ENCODE data around the gene GLTPD2. TPM values are rescaled to one million over a fixed set of nuclear protein-coding genes. Genes with fewer than 3 reads are reported as not detected.

GLTPD2 gene
- total and polyA plus RNA-seq, 10 of the 15 experiments (the other 5 are each of a cell fraction or from before 2014, with no cell fraction given), result 0.16 to 0.34 TPM; not detected in 8

DNA sequence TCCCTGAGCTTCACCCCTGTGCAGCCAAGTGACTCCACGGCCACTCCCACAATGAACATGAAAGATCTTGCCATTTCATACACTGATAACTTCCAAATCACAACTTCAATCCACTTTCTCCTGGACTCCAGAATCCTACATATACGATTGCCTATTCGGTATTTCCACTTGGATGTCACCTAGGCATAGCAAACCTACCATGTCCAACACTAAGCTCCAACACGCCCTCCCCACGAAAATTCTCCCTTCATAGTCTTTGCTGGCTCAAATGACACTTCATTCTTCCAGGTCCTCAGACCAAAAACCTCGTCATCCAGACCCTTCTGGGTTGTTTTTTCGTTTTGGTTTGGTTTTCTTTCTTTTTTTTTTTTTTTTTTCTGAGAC lies 1.9 kb downstream of the GLTPD2 start:
- H3K9ac ChIP-seq (ENCODE audit: control insufficient read depth, insufficient read depth, low read length), result peak overlapping the region; percentile 60
- intact Hi-C loops (cut with micrococcal nuclease; ENCODE audit: unreplicated experiment), result no loop called here
- no peak for FAIRE-seq

DNA sequence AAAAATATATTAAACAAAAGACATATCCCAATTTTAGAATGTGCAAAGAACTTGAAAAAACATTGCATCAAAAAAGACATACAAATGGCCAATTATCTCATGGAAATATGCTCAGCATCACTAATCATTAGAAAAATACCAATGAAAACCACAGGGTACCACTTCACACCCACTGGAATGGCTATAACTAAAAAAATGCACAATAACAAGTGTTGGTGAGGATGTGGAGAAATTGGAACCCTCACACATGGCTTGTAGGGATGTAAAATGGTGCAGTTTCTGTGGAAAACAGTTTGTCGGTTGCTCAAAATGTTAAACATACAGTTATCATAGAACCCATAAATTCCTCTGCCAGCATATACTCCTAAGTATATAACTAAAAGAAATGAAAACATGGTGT lies 6.4 kb downstream of the GLTPD2 start:
- Histone ChIP-seq H3K36me3 (ENCODE audit: control insufficient read depth in 2 of 2, insufficient read depth in 2 of 2, low read length in 1 of 2) (peaks cover 2 to 13% of the 10 kb centered on the region in 2 experiments; a peak in 3 of 4 replicates), H3K4me2 (ENCODE audit: control insufficient read depth, insufficient read depth) (peak overlapping the region; percentile 54), H3K4me3 (no peak overlapping the region), H3K9ac (ENCODE audit: control insufficient read depth, insufficient read depth, low read length) (no peak overlapping the region), H2AFZ (ENCODE audit: control insufficient read depth, low read depth, low read length) (peak overlapping the region; percentile 95), H4K20me1 (ENCODE audit: control insufficient read depth, insufficient read depth) (no peaks in the 10 kb centered on the region), H3K9me3 (replicated peaks; ENCODE audit: control insufficient read depth, insufficient read depth, low read length) (no peaks in the 10 kb centered on the region), H3K27me3 (replicated peaks in 1 of 2; ENCODE audit: control insufficient read depth in 2 of 2, insufficient read depth in 2 of 2, low read length in 1 of 2) (no peaks in the 10 kb centered on the region), H3K79me2 (ENCODE audit: control insufficient read depth, insufficient read depth, low read length) (peaks cover 11% of the 10 kb centered on the region), H3K4me1 (ENCODE audit: control insufficient read depth, insufficient read depth, low read length) (peaks cover 13% of the 10 kb centered on the region), H3K27ac (ENCODE audit: control insufficient read depth, insufficient read depth) (no peak overlapping the region)
- DNase-seq (ENCODE audit: low read depth, low spot score) (no peak), ATAC-seq (no peak), FAIRE-seq (no peak)
- WGBS (ENCODE audit: insufficient coverage, insufficient replicate concordance, low lambda C conversion rate, missing lambda C conversion rate), result 100% methylated on average over 1 of the region's 1 CpG
- RAD21 ChIA-PET (ENCODE audit: unreplicated experiment), result no interaction called here
- no TSS peak for BruUV-seq (replicated peaks)
- SMC1A ChIA-PET (ENCODE audit: uncharacterized antibody, unreplicated experiment), result no interaction called here
- CTCF ChIA-PET, result no interaction called here
- POLR2A ChIA-PET, result no interaction called here
- in situ Hi-C loops (cut with MboI) (no loop called here), intact Hi-C loops (cut with micrococcal nuclease; ENCODE audit: unreplicated experiment) (no loop called here)
- TF ChIP-seq RCOR1 (conservative IDR thresholded peaks at IDR 0.05; ENCODE audit: low read depth, low read length), result no peak
- no peak for TF ChIP-seq PAX8 (IDR thresholded peaks at IDR 0.05)
- TF ChIP-seq POU2F2 (IDR thresholded peaks at IDR 0.05; ENCODE audit: borderline replicate concordance, low read depth, low read length), result no peak
- TF ChIP-seq, protein P1, sequence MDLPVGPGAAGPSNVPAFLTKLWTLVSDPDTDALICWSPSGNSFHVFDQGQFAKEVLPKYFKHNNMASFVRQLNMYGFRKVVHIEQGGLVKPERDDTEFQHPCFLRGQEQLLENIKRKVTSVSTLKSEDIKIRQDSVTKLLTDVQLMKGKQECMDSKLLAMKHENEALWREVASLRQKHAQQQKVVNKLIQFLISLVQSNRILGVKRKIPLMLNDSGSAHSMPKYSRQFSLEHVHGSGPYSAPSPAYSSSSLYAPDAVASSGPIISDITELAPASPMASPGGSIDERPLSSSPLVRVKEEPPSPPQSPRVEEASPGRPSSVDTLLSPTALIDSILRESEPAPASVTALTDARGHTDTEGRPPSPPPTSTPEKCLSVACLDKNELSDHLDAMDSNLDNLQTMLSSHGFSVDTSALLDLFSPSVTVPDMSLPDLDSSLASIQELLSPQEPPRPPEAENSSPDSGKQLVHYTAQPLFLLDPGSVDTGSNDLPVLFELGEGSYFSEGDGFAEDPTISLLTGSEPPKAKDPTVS (IDR thresholded peaks at IDR 0.05; ENCODE audit: low read depth, low read length), result no peak
- TF ChIP-seq SIN3A (IDR thresholded peaks at IDR 0.05; ENCODE audit: low read depth, low read length), result no peak
- TF ChIP-seq FOS (IDR thresholded peaks at IDR 0.05; ENCODE audit: borderline replicate concordance, extremely low read depth, insufficient read length), result no peak
- TF ChIP-seq SUZ12 (IDR thresholded peaks at IDR 0.05; ENCODE audit: unreplicated experiment), result no peak
- TF ChIP-seq FOXM1 (IDR thresholded peaks at IDR 0.05; ENCODE audit: low read depth, low read length), result no peak
- no peak for TF ChIP-seq CHD2 (IDR thresholded peaks at IDR 0.05; ENCODE audit: borderline replicate concordance, low read depth, low read length)
- no peak for TF ChIP-seq JUND (IDR thresholded peaks at IDR 0.05; ENCODE audit: low read depth, low read length)
- TF ChIP-seq, protein P2, sequence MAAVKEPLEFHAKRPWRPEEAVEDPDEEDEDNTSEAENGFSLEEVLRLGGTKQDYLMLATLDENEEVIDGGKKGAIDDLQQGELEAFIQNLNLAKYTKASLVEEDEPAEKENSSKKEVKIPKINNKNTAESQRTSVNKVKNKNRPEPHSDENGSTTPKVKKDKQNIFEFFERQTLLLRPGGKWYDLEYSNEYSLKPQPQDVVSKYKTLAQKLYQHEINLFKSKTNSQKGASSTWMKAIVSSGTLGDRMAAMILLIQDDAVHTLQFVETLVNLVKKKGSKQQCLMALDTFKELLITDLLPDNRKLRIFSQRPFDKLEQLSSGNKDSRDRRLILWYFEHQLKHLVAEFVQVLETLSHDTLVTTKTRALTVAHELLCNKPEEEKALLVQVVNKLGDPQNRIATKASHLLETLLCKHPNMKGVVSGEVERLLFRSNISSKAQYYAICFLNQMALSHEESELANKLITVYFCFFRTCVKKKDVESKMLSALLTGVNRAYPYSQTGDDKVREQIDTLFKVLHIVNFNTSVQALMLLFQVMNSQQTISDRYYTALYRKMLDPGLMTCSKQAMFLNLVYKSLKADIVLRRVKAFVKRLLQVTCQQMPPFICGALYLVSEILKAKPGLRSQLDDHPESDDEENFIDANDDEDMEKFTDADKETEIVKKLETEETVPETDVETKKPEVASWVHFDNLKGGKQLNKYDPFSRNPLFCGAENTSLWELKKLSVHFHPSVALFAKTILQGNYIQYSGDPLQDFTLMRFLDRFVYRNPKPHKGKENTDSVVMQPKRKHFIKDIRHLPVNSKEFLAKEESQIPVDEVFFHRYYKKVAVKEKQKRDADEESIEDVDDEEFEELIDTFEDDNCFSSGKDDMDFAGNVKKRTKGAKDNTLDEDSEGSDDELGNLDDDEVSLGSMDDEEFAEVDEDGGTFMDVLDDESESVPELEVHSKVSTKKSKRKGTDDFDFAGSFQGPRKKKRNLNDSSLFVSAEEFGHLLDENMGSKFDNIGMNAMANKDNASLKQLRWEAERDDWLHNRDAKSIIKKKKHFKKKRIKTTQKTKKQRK (IDR thresholded peaks at IDR 0.05; ENCODE audit: low read depth, low read length), result no peak
- no peak for TF ChIP-seq ZNF384 (IDR thresholded peaks at IDR 0.05; ENCODE audit: borderline replicate concordance, low read depth, low read length)

More for the DNA sequence above, 1.9 kb downstream of the GLTPD2 start:
- no peak for ATAC-seq
- Histone ChIP-seq H4K20me1 (ENCODE audit: control insufficient read depth, insufficient read depth) (no peaks in the 10 kb centered on the region), H3K4me3 (peak overlapping the region; percentile 79), H3K27ac (ENCODE audit: control insufficient read depth, insufficient read depth) (no peak overlapping the region), H2AFZ (ENCODE audit: control insufficient read depth, low read depth, low read length) (peak overlapping the region; percentile 66), H3K9me3 (replicated peaks; ENCODE audit: control insufficient read depth, insufficient read depth, low read length) (no peaks in the 10 kb centered on the region), H3K79me2 (ENCODE audit: control insufficient read depth, insufficient read depth, low read length) (no peaks in the 10 kb centered on the region), H3K4me1 (ENCODE audit: control insufficient read depth, insufficient read depth, low read length) (peaks cover 12% of the 10 kb centered on the region), H3K27me3 (replicated peaks in 1 of 2; ENCODE audit: control insufficient read depth in 2 of 2, insufficient read depth in 2 of 2, low read length in 1 of 2) (peaks cover 12 to 13% of the 10 kb centered on the region in 2 experiments), H3K36me3 (ENCODE audit: control insufficient read depth in 2 of 2, insufficient read depth in 2 of 2, low read length in 1 of 2) (no peaks in the 10 kb centered on the region), H3K4me2 (ENCODE audit: control insufficient read depth, insufficient read depth) (peak overlapping the region; percentile 98)
- ChIA-PET RAD21 (ENCODE audit: unreplicated experiment) (interaction anchor here (1.1 to 2.0 kb wide), 8 partner anchors 45 to 947 kb away, joined by 3 to 14 read pairs (median 6); partner anchors contain the start of genes ARRB2 and MED11), POLR2A (interaction anchor here (0.7 to 1.8 kb wide), 6 partner anchors 10 to 653 kb away, joined by 3 to 14 read pairs (median 5); partner anchors contain the start of genes ARRB2 and PLD2), CTCF (interaction anchor here (0.6 to 2.7 kb wide), 26 partner anchors 11 to 272 kb away, joined by 3 to 16 read pairs (median 4); partner anchors contain the start of genes ARRB2 and PLD2), SMC1A (ENCODE audit: uncharacterized antibody, unreplicated experiment) (interaction anchor here (1.0 to 2.1 kb wide), 6 partner anchors 16 to 97 kb away, joined by 3 to 9 read pairs (median 4); partner anchors contain the start of gene ARRB2)
- 66% methylated on average over 7 of the region's 7 CpGs for WGBS (ENCODE audit: insufficient coverage, insufficient replicate concordance, low lambda C conversion rate, missing lambda C conversion rate)
- DNase-seq (ENCODE audit: low read depth, low spot score), result no peak
- in situ Hi-C loops (cut with MboI), result no loop called here
- no peak for TF ChIP-seq ZNF622 (IDR thresholded peaks at IDR 0.05)
- TF ChIP-seq PAX8 (IDR thresholded peaks at IDR 0.05), result no peak
- no peak for TF ChIP-seq POLR2AphosphoS5 (IDR thresholded peaks at IDR 0.05; ENCODE audit: low read length)
- BruUV-seq (replicated peaks), result no TSS peak
